ELR (cell line): ENCODE measurements around the gene ETDA.
"Not testable (repeated sequence)": the region's sequence is repeated elsewhere in the genome, so short reads cannot be mapped to it uniquely, and the experiment has no call there.

ENCODE experiments used
- DNase-seq: peaks from one replicate; pipeline ENCODE4 v3.0.0-alpha.2; 2015; ENCODE audit warnings: low read depth

Gene ETDA

DNA sequence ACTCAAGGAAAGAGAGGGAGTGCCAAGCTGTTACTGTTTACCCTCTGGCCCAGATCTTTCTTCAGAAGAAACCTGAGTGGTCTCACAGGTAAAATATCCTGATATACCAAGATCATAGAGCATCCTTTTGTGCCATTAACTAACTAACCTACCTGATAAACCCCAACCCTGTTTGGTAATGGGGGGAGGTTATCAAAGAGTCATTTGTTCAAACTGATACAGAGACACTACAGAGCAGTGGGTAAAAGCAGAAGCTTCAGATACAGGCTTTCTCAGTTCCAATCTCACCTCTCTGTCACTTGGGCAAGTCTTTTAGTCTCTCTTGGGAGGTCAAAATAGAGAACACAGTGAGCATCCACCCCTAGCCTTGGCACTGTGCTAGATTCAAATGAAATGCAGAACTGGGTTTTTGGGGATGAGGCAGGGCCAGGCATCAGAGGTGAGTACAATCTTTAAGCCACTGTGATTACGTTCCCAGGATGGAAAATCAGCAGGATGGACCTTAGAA lies at the start of gene ETDA:
ETDA (plus strand) TSS at position 51 of the 508 bp plus-strand sequence. CDS start 1,216 bp downstream, outside the sequence.
- not testable (repeated sequence) for DNase-seq

GRCh38 chrX:135206427-135206826 lies 45.4 kb upstream of the ETDA start:
- DNase-seq: not testable (repeated sequence)

GRCh38 chrX:135213200-135213844 lies 38.5 kb upstream of the ETDA start:
- no peak for DNase-seq

GRCh38 chrX:135245989-135246388 lies 5.9 kb upstream of the ETDA start:
- not testable (repeated sequence) for DNase-seq

DNA sequence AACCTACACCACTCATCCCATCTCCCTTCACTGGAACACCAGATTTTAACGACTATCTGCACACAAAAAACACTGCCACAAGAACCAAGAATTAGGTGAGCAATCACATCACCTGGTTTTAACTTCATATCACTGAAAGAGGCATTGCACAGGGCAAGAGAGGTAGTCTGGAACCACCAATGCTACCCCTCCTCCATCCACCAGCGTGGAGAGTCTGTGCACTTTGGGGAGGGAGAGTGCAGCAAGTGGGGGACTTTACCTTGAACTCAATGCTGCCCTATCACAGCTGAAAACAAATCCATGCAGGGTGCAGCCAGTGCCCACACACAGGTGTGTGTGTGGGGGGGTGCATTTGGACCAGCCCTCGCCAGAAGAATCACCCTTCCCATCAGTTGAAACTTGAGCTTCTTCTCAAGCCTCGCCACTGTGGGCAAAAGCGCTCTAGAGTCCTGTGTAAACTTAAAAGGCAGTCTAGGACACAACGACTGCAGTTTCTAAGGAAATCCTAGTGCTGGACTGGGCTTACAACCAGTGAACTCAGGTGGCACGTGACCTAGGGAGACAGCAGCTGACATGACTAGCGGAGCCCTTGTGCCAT lies 4.3 kb downstream of the ETDA start:
- not testable (repeated sequence) for DNase-seq

- no peak for DNase-seq
Measured at GRCh38 chrX:135256923-135257322, 5.1 kb downstream of the ETDA start.

DNA sequence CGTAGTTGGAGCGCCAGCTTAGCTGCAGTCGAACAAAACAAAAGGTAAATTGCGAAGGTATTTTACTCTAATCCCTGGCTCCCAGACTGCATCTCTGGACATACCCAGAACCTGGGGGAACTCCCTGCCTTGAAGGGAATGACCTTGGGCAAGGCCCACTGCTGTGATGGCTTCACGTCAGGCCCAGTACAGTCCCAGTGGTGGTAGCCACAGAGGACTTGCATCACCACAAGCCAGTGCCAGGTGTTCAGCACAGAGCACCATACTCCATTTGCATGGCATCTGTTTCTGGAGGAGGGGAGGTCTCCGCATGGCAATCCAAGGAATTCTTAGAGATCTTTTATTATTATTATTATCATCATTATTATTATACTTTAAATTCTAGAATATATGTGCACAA lies 5.6 kb downstream of the ETDA start:
- DNase-seq: no peak

DNA sequence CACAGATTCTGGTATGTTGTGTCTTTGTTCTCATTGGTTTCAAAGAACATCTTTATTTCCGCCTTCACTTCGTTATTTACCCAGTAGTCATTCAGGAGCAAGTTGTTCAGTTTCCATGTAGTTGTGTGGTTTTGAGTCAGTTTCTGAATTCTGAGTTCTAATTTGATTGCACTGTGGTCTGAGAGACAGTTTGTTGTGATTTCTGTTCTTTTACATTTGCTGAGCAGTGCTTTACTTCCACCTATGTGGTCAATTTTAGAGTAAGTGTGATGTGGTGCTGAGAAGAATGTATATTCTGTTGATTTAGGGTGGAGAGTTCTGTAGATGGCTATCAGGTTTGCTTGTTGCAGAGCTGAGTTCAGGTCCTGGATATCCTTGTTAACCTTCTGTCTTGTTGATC lies 9.1 kb downstream of the ETDA start:
- not testable (repeated sequence) for DNase-seq

- not testable (repeated sequence) for DNase-seq
Measured at GRCh38 chrX:135263376-135263775, 11.5 kb downstream of the ETDA start.

DNA sequence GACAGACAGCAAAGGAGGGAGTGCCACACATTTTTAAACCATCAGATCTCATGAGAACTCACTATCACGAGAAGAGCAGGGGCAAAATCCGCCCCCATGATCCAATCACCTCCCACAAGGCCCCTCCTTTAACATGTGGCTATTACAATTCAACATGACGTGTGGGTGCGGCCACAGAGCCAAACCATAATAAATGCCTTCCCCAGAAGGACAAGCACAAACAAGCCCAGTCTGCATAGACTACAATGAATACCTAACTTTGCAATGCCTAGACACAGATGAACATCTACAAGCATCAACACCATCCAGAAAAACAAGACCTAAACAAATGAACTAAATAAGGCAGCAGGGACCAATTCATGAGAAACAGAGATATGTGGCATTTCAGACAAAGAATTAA lies 12.3 kb downstream of the ETDA start:
- no peak for DNase-seq

DNA sequence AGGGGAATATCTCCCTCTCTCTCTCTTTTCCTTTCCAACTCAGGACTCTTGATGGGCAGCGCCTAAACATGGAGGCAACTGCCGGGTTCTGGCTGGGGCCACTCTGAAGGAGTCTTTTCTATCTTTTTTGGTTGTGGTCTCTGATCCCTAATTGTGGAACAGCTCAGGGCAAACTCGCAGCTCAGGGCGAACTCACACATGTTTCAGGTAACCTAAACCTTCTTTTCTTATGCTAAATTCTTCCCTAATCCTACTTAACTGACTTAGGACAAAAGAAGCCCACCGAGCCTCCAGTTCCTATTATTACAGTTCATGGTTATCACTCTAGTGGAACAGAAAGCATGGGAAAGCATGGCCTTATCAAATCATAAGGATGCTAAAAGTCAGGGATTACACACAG lies 21.3 kb downstream of the ETDA start:
- DNase-seq: no peak

- no peak for DNase-seq
Measured at GRCh38 chrX:135275973-135276372, 24.1 kb downstream of the ETDA start.

GRCh38 chrX:135287266-135287823 lies 35.5 kb downstream of the ETDA start:
- no peak for DNase-seq

GRCh38 chrX:135295238-135295943 lies 43.5 kb downstream of the ETDA start:
- peak; percentile 60 for DNase-seq

DNA sequence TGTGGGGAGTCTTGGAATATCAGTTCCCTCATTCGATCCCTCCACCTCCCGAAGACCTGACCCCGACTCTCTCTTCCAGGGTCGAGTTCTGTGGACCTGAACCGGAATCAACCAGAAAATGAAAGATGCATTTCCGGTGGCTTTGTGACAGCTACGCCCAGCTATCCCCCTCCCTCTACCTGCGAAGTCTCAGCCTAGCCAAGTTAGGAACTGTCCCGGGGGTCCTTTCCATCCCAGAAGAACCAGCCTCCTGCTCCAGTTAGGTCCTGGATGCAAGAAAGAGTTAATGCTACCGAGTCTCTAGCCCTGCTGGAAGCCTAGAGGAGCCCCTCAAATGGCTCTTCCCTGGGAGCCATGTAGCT lies 44.1 kb downstream of the ETDA start:
- no peak for DNase-seq

GRCh38 chrX:135302269-135302873 lies 50.5 kb downstream of the ETDA start:
- DNase-seq: no peak
